ENCODE results near the gene MEIOSIN.
A peak's percentile ranks its signal among the peaks of the same experiment; 100 is the strongest.

The MEIOSIN gene

DNA sequence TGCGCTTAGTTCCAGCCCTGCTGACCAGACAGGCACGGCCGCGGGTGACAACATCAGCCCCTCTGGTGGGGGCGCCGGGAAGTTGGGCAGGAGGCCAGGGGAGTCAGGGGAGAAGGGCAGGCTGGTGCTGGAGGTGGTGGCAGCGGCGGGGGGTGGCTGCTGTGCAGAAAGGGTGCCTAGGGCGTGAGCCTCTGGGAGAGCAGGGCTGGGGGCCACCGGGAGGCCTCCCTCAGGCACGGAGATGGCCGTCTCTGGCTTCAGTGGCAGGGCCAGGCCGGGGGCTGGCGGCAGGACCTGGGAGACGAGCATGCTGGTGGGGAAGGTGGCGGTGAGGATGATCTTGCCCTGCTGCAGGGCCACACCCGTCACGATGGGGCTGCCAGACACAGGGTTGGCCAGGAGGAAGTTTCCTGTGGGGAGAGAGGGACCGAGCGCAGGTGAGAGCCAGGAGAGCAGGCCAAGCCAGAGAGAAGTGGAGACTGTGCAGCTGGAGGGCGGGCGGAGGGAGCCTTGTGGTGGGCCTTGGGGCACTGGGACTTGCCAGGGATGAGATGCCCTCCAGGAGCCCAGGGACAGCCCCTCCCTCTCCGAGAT, 32.6 kb downstream of the MEIOSIN start:
- no peak for FAIRE-seq
- no peak for DNase-seq (ENCODE audit: low spot score)

DNA sequence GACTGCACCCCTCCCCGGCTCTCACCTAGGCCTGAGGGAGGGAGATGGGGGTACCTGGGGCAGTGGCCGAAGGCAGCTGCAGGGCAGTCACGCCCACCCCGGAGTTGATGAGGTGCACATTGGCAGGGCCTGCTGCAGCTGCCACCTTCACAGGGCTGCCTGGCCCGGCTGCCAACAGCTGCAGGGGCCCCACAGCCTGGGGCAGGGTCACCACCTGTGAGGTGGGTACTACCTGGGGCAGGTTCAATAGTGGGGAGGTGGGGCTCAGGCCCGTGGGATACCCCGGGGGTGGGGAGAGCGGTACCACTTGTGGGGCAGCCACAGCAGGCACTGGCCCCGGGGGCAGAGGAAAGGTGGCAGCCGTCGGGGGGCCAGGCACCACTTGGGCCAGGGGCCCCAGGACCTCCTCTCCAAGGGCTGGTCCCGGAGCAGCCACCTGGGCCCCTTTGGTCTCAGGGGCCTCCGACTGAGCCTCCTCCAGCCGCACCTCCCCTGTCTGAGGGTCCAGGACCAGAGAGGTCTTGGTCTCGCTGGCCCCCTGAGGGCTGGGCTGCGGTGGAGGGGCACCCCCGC, 33.1 kb downstream of the MEIOSIN start:
- no peak for FAIRE-seq
- no peak for DNase-seq (ENCODE audit: low spot score)

DNA sequence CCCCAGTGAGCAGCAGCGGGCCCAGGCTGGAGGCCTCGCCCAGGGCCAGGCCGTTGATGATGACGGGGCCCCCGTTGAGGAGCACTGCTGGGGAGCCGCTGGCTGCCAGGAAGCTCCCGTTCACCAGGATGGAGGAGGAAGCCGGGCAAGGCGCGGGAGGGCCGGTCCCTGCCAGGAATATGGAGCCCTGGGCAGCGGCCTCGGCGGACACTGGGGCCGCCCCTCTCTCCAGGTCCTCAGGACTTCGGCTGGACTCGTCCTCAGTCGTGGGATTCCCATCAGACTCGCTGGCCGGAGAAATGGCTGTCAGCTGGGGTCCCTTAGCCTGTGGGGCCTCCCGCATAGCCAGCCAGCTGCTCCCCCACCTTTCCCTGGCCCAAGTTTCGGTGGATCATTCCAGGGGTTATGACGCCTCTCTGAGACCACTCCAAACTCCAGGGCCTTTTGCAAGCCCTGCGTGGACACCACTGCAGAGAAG, 33.7 kb downstream of the MEIOSIN start:
- FAIRE-seq (no peak), DNase-seq (ENCODE audit: low spot score) (no peak)

DNA sequence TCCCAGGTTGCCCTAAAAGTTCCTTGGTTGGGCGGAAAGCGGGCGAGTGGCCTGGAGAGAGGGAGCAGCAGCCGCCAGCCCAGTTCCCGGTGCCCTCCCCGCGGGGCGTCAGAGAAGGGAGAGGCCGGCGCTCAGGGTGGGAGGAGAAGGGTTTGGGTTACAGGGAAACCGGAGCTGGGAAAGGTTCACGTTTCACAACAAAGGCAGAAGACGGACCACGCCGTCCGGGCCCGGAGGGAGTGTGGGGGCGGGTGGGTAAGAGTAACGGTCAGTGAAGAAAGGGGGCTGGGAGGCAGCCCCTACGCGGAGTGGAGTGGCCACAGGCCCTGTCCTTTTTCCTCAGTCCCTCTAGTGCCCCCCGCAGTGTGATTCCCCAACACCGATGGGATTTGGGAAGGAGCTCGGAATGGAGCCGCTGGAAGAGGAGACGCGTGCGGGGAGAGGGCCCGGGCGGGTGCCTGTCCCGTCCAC, 34.2 kb downstream of the MEIOSIN start:
- DNase-seq (ENCODE audit: low spot score) (peak; percentile 76), FAIRE-seq (no peak)

DNA sequence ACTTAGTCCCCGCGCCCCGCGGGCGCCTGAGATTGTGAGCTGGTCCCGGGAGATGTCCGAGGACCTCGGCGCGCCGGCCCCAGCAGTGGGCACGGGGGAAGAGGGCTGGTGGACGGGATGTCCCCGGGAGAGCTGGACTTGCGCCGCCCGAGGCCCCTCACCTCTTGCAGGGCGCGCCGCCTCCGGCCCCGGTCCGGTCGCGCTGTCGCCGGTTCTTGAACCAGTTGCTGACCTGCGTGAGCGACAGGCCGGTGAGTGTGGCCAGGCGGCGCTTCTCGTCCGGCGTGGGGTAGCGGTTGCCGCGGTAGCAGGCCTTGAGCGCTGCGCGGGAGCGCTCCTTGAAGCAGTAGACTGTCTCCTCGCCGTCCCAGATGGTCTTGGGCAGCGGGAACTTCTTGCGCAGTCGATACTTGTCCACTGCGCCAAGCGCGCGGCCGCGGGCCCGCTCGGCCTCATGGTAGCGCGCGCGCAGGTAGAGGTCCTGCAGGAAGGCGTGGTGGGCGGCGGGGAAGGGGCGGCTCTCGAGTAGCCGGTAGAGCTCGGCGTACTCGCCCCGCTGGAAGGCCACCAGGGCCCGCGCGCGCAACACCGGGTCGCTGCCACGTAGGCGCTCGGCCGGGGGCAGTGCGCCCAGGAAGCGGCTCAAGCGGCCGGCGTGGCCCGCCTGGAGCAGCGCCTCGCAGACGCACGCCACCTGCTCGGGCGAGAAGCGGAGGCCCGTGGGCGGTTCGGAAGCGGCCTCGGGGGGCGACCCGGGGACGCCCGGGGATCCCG, 34.8 kb downstream of the MEIOSIN start:
- FAIRE-seq (peak; percentile 5), DNase-seq (ENCODE audit: low spot score) (peak; percentile 50)

DNA sequence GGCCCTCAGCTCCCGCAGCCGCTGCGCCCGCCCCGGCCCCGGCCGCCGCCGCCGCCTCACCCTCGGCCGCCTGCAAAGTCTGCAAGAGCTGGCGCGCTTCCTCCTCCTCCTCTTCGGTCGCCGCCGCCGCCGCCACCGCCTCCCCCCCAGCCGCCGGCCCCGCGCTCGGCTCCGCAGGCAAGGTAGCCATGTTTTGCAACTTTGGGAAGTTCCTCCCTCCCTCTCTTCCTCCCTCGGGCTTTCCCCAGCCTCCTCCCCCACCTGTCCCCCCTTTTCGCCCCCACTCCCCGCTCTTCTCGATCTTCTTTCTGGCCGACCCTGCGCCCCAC, 35.4 kb downstream of the MEIOSIN start:
- FAIRE-seq = no peak
- peak; percentile 40 for DNase-seq (ENCODE audit: low spot score)

DNA sequence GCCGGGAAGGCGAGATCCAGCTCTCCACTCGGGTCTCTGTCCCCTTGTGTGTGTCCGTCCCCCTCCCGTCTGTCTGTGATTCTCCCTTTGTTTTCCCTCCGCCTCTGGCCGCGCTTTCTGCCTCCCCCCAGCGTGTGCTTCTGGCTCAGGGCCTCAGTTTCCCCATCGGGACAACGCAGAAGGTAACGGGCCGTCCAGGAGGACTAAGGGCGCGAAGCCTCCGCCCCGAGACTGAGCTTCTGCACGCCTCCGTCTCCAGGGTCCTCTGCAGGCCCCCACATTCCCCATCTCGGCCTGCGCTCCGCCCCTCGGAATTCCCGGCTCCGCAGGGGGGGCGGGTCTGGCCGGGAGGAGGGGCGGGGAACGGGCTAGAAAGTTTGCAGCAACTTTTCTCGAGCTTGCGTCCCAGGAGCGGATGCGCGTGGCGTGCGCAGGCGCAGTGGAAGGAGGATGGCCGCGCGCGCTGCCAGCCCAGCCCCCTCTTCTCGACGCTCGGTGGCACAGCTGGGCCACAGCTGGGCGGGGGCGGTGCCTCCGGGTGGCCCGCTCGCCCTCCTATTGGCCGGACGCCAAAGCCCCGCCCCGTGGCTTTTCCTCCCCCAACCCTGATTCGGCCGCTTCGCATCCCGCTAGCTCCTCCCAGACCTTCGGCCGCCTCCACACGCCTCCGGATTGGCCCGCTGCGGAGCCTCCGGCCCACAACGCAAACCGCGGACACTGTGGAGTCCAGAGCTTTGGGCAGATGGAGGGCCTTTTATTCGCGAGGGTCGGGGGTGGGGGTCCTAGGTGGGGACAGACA, 35.9 kb downstream of the MEIOSIN start, which contains the start of gene SIX5:
TSS of gene SIX5 (minus strand) at position 269 of the 799 bp plus-strand sequence. CDS start 408 bp downstream, outside the sequence.
- DNase-seq (ENCODE audit: low spot score) (peak; percentile 98), FAIRE-seq (peak; percentile 82)

DNA sequence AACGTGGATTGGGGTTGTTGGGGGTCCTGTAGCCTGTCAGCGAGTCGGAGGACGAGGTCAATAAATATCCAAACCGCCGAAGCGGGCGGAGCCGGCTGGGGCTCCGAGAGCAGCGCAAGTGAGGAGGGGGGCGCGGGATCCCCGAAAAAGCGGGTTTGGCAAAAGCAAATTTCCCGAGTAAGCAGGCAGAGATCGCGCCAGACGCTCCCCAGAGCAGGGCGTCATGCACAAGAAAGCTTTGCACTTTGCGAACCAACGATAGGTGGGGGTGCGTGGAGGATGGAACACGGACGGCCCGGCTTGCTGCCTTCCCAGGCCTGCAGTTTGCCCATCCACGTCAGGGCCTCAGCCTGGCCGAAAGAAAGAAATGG, 36.6 kb downstream of the MEIOSIN start:
- DNase-seq (ENCODE audit: low spot score) = no peak
- no peak for FAIRE-seq

DNA sequence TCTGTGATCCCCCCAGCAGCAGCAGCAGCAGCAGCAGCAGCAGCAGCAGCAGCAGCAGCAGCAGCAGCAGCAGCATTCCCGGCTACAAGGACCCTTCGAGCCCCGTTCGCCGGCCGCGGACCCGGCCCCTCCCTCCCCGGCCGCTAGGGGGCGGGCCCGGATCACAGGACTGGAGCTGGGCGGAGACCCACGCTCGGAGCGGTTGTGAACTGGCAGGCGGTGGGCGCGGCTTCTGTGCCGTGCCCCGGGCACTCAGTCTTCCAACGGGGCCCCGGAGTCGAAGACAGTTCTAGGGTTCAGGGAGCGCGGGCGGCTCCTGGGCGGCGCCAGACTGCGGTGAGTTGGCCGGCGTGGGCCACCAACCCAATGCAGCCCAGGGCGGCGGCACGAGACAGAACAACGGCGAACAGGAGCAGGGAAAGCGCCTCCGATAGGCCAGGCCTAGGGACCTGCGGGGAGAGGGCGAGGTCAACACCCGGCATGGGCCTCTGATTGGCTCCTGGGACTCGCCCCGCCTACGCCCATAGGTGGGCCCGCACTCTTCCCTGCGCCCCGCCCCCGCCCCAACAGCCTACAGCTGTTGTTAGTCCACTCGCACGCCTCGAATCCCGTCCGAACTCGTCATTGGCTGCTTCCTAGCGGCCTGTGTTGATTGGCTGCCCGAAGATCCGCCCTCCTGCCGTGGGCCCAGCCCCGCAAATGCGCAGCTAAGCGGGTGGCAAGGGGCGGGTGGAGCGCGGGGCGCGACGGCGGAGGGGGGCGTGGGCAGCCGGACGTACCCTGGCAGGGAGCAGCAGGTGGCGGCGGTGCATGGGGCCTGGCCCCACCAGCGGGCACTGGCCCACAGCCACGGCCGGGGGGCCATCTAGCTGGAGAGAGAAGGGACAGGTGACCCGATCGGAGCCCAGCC, 37.2 kb downstream of the MEIOSIN start:
- no peak for FAIRE-seq
- DNase-seq (ENCODE audit: low spot score) = peak; percentile 84

DNA sequence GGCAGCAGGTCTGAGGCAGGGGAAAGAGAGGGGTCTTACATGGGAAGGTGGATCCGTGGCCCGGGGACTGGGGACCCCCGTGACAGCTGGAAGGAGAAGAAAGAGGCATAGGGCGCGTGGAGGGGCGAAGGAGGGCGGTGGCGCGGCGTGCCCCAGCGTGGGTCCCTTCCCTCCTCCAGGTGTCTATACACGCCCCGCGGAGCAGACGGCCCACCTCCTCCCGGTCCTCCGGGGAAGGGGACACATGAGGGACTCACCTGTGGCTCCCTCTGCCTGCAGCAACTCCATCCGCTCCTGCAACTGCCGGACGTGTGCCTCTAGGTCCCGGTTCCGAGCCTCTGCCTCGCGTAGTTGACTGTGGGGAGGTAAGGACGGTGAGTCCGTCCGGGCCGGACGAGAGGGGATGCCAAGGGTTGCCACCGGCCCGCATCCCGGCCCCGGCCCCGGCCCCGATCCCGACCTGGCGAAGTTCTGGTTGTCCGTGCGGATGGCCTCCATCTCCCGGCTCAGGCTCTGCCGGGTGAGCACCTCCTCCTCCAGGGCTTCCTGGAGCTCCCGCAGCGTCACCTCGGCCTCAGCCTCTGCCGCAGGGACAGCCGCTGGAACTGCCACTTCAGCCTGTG, 38.2 kb downstream of the MEIOSIN start:
- DNase-seq (ENCODE audit: low spot score) = no peak
- FAIRE-seq = no peak

DNA sequence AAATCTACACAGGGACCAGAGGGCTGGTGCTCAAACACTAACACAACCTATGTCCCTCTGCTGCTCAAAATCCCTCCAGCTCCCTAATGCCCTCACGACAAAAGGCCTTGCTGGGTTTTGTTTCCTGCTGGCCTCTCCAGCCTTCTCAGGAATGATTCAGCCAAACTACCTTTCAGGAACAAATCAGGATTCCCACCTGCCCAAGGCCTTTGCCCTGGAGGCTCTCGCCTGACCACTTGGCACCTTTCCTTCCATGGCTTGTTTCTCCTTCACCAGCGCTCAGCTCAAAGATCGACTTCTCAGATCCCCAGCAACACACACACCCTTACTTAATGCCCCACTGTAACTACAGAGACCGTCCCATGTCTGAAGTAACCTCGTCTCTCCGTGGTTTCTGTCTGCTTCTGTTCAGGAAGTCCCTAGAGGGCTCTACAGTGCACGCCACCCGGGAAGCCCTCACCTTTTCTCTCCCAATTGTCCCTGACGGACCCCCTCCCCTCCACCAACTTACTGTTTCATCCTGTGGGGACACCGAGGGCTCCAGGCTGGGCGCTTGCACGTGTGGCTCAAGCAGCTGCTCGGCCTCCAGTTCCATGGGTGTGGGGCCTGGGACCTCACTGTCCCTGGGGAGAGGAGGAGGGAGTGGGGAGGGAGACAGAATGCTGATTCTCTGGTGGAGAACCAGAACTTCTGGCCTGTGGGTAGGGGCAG, 39.0 kb downstream of the MEIOSIN start:
- DNase-seq (ENCODE audit: low spot score) (no peak), FAIRE-seq (no peak)

DNA sequence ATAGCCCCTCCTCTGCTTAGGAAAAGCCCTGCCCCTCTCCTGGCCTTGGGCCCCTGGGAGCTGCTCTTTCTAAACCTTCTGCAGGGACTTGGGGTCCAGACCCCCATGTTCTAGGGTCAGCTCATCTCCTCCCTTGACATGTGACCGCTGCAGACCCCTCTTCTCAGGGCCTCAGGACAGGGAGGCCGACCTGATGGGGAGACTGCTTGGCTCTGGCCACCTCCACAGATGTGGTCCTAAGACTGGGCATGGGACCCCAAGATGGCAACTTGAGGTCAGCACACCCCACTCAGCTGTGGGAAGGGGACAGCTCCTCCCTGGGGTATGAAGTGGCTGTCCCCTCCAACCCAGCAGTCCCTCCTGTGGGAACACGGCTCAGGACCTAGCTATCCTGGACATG, 39.7 kb downstream of the MEIOSIN start:
- no peak for FAIRE-seq

DNA sequence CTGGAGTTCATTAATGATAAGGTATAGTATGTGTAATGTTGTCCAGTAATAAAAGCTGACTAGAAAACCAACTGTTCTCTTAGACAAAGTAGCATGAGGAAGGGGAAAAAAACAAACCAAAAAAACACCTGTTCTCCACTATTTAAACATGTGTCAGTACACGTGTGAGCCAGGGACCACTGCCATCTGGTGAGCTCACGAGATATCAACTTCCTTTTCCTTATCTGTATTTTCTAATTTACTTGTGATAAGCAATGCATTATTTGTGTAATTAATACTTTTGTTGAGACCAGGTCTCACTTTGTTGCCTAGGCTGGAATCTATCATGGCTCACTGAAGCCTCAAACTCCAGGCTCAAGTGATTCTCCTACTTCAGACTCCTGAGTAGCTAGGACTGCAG, 40.1 kb downstream of the MEIOSIN start:
- DNase-seq (ENCODE audit: low spot score) = no peak

More for the DNA sequence above, 39.7 kb downstream of the MEIOSIN start:
- no peak for DNase-seq (ENCODE audit: low spot score)

DNA sequence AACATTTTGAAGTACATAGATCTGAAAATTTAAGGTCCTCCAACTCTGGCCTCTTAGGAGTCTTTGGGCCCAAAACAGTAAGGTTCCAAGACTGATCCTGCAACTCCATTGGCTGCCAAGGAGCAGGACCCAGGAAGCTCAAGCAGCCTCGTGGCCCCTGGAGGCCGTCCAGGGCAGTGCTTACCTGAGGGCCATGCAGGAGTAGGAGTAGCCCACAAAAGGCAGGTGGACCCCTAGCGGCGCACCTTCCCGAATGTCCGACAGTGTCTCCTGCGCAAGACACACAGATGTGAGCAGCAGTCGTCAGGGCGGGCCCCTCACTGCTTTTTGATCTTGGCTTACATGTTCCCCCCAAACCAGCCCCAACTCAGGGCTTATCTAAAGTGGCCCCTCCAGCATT, 41.5 kb downstream of the MEIOSIN start:
- FAIRE-seq (no peak), DNase-seq (ENCODE audit: low spot score) (no peak)

More for the DNA sequence above, 40.1 kb downstream of the MEIOSIN start:
- no peak for FAIRE-seq

DNA sequence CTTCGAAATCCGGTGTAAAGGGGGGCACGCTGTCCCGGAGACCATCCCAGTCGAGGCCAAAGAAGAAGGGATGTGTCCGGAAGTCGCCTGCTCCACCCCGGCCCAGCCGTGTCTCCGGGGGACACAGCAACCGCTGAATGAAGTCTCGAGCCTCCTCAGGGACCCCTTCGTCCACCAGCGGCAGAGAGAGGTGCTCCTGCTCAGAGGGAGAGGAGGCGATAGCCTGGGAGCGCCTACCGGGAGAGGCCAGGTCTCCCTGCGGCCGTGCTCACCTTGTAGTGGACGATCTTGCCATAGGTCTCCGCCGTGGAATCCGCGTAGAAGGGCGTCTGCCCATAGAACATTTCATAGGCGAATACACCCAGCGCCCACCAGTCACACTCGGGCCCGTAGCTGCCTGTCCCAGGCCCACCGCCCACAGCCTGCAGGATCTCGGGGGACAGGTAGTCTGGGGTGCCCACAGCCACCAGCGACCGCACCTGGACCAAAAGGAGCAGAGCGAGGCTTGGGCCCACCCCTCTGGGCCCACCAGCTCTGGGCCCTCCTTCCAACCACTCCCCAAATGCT, 44.2 kb downstream of the MEIOSIN start:
- DNase-seq (ENCODE audit: low spot score) (no peak), FAIRE-seq (no peak)

DNA sequence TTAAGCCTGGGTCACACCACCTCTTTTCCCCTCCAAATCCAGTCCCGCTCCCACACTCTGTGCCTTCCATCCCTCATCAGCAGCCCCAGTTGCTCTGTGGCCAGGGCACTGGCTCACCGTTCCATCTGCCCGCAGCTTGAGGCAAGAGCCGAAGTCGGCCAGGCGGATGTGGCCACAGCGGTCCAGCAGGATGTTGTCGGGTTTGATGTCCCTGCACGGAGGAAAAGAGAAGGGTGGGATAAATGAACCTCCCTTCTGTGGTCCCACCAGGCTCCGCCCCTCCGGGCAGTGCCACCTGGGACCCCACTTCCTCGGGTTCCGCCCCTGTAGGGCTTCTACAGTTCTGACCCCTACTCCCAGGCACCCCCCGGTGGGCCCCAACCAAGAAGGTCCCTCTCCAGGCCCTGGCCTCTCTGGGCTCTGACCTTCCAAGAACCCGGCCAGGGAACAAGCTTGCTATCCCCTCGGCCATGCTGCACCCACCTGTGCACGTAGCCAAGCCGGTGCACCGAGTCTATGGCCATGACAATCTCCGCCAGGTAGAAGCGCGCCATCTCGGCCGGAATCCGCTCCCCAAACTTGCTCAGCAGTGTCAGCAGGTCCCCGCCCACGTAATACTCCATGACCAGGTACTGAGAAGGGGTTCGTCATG, 44.9 kb downstream of the MEIOSIN start:
- no peak for DNase-seq (ENCODE audit: low spot score)

DNA sequence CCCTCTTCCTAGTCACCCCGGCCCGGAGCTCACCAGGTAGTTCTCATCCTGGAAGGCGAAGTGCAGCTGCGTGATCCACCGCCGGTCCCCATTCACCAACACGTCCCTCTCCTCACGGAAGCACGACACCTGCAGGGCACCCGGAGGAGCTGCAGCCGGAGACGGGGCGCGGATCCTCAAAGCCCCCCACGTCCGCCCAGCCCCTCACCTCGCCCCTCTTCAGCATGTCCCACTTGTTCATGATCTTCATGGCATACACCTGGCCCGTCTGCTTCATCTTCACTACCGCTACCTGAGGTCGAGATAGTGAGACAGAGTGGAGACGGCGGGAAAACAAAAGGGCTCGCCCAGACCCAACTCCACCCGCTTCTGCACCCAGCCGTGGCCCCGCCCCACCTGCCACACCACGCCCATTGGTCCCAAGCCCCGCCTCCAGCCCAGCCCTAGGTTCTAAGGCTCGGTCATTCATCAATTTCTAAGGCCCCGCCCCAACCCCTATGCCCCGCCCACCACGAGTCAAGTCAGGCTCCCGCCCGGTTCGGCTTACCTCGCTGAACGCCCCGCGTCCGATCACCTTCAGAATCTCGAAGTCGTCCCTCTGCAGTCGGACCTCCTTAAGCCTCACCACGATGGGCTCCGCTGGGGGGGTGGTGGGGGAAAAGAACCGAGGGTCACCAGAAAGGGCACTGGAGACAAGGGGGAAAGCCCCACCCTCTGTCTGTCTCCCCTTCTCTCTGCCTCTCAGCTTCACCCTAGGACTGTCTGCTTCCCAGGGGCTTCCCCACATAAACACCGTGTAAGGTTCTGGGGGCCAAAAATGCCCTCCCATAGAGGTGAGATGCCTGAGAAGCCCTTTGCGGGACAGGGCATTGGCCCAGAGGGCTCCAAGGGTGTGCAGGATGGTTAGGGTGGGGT, 46.2 kb downstream of the MEIOSIN start:
- DNase-seq (ENCODE audit: low spot score) = peak; percentile 49
- no peak for FAIRE-seq

More for the DNA sequence above, 44.9 kb downstream of the MEIOSIN start:
- no peak for FAIRE-seq

DNA sequence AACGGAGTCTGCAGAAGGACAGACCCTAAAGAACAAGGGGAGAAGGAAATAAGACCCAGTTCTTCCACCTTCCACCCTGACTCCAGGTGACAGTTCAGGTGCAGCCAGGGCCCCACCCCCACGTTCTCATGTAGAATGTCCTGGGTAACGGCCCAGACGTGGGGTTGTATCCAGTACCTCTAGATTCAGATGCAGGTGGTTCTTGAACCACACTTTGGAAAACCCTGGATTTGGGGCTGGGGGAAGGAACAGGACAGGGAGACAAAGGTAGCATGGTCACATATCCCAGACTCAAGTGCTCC, 46.9 kb downstream of the MEIOSIN start:
- DNase-seq (ENCODE audit: low spot score) (no peak), FAIRE-seq (no peak)
